HG03175 (cell line): ENCODE data around the gene APPL1.
"Not testable (repeated sequence)": the region's sequence is repeated elsewhere in the genome, so short reads cannot be mapped to it uniquely, and the experiment has no call there.

Source experiments
- ATAC-seq: cut with Tn5 transposase; IDR thresholded peaks from one replicate; pipeline ENCODE4 v1.9.1; 2021; ENCODE audit warnings: mild to moderate bottlenecking, moderate library complexity; ENCODE audit not compliant: unreplicated experiment

The APPL1 gene

DNA sequence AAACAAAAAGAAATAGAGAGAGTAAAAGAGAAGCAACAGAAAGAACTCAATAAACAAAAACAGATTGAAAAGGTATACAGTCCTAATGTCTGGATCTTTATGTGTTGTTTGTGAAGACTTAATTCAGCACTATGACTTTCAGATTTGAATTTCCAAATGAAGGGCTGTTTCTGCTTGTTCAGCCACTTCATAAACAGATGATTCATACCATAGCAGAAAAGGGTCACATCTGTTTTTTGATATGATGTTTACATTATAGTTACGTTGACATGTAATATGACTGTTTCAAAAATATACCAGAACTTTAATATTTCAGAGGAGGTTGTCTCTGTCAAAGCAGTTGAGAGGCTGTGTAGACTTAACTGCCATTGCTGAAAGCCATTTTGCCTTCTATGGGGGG lies 40.9 kb downstream of the APPL1 start:
- ATAC-seq, result no peak

DNA sequence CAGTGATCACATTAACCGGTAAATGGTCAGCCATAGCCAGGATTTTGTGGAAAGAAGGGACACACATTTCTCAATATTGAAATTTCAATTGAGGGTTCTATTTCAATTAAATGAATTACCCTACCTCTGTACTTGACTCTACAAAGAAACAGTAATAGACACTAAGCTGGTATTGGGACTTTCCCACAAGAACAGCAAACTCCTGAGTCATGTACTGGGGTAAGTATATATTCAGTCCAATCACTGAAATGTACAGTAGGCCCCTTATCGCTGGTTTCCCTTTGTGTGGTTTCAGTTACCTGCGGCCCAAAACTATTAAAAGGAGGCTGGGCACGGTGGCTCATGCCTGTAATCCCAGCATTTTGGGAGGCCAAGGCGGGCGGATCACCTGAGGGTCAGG lies 47.3 kb downstream of the APPL1 start:
- ATAC-seq, result no peak

DNA sequence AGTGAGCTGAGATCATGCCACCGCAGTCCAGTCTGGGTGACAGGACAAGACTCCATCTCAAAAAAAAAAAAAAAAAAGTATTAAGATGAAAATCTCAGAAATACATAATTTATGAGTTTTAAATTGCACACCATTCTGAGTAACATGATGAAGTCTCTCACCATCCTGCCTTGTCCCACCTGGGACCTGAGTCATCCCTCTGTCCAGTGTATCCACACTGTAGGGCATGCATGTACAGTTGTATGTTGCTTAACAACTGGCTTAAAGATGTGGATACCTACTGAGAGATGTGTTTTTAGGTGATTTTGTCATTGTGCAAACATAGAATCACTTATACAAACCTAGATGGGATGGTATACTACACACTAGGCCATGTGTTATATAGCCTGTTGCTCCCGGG lies 47.9 kb downstream of the APPL1 start:
- no peak for ATAC-seq

GRCh38 chr3:57278237-57278636 lies 50.7 kb downstream of the APPL1 start:
- ATAC-seq, result no peak

DNA sequence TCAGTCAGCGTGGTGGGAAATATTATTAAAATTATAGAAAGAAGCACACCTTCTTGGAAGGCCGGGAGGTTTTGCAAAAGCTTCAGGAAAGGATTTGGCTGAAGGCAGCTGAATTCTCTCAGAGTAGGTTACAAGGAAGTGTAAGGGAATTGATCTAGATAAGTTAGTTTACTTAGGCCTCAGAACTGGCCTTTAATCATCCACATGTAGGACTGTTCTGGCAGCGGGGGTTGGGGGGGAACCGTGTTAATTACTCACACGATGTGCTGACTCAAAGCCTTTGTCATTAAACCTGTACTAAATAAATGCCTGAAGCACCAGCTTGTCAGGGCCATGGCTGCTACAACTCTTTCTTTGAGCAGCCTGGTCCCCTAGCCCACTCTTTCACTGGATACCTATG lies 52.2 kb downstream of the APPL1 start:
- ATAC-seq, result no peak

- ATAC-seq, result no peak
These were observed 54.2 kb downstream of the APPL1 start for GRCh38 chr3:57281715-57282114.

DNA sequence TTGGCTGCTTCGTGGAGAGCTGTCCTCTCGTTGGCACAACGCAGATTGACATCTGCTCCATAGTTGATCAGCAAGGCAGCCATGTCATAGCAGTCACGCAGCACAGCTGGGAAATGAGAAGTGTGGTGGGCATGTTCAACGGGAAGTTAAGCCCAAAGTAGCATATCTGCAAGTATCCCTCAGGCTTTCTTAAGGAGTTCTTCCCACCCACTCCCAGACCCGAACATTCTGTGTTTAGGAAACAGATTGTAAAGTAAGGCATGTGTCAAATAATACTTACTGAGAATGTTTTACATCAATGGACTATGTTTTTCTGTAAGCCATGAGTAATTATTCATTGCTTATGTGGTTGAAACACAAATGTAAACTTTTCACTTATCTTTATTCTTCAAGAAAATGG lies 55.8 kb downstream of the APPL1 start:
- no peak for ATAC-seq

DNA sequence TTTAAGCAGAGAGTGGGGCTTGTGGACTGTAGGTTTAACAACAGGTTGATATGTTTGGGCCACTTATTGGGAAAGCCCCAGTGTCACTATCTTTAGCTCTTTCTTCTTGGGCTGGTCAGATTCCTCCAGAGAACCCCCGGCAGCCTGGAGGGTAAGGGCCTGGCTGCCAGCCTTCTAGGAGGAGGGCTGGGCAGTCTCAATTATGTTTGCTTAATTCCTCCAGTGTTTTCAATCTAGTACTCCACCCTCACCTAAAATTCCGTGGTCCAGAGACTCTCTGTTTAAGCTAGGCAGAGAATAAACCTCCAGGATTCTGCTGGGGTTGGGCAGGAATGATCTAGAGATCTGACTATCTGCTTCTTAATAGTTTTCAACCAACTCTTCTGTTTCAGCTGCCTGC lies 59.7 kb downstream of the APPL1 start:
- no peak for ATAC-seq

DNA sequence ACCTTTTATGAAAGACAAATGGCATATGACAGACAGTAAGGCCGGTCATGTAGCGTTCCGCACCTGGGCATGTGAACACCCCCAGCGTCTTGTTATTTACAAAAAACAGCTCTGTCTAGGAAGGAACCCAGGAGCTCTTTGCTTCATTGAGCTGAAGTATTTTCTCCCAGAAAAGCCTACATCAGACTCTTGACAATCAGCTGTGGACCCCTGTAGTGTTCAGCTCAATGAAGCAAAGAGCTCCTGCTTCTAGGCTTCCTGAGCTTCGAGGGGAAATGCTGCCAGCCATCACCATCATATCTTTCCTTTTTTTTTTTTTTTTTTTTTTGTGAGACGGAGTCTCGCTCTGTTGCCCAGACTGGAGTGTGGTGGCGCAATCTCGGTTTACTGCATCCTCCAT lies 60.9 kb downstream of the APPL1 start:
- ATAC-seq, result no peak

- no peak for ATAC-seq
These were observed 64.8 kb downstream of the APPL1 start, which contains the start of gene ASB14 for GRCh38 chr3:57292159-57292896. TSS of gene ASB14 (minus strand) at chr3:57292685. CDS start at chr3:57292033, 652 bp downstream.

DNA sequence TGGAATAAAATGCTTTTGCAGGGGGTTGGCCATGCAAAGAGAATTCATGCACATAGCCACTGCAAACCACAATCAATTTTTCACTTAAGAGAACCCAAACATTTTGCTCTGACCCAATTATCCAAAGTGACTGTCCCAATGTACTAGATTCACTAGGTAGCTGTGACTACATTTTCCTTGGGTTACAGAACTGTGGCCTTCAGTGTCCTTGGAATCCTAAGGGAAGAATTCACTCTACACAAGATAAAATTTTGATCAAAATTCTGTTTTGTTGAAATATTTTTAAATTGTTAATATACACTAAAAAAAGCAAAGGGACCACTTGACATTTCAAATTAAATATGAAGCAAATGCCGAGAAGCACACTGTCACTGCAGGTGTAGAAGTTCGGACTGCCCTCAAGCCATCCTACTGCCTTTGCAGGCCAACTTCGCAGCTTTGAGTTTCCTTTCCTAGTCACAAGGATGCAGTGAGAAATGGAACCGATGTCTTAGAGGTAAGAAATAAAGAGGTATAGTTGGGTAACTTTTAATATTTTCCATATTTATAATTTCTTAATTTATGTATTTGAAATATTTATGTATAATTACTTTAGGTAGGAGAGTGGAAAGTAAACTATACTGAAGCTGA lies 65.5 kb downstream of the APPL1 start:
- no peak for ATAC-seq

DNA sequence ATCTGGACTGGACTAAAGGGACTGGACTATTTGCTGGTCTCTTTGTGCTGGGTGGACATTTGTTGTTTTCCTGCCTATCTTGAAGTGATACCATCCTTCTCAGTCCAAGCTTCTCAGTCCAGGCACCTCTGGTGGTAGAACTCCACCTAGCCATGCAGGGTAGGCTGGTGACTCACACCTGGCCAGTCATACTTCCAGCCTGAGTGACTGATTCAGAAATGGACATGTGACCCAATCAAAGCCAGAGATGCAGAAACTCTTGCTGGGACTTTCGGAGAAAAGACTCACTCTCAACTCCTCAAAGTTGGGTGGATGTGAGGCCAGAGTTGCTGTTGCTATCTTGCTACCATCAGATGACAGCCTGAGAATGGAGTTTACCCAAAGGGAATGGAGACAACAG lies 70.5 kb downstream of the APPL1 start:
- ATAC-seq, result no peak

DNA sequence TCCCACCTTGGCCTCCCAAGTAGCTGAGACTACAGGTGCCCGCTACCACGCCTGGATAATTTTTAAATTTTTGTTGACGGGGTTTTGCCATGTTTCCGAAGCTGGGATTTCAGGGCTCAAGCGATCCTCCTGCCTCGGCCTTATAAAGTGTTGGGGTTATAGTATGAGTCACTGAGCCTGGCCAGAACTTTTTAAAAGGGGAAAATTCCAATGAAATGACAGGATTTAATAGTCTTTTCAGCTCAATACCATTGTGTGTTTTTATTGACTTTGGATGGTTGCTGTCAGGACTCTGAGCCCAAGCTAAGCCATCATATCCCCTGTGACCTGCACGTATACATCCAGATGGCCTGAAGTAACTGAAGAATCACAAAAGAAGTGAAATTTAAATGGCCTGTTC lies 76.0 kb downstream of the APPL1 start:
- not testable (repeated sequence) for ATAC-seq

DNA sequence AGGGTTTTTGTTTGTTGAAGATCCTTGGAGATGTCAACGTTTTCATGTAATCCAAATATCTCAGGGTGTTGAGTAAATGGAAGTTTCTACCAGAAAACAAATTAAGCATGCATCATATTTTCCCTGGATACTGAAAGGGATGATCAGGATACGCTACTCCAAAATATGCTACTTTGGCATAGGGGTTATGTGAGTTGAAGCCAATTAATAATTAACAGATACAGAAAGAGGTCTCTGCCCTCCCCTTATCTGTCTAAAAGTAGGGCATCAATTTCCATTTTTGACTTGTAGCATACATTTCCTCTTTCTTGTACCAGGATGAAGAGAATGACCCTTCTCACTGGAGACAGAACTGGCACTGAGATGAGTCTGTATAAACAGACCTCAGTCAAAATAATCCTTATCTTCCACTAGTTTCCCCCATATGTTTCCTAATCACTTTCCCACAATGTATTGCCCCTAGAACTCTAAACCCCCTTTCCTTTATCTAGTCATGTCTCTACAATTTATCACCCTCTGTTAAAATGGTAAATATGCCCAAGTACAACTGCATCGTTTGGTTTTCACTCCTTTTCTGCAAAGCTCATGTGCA lies 82.3 kb downstream of the APPL1 start:
- no peak for ATAC-seq

DNA sequence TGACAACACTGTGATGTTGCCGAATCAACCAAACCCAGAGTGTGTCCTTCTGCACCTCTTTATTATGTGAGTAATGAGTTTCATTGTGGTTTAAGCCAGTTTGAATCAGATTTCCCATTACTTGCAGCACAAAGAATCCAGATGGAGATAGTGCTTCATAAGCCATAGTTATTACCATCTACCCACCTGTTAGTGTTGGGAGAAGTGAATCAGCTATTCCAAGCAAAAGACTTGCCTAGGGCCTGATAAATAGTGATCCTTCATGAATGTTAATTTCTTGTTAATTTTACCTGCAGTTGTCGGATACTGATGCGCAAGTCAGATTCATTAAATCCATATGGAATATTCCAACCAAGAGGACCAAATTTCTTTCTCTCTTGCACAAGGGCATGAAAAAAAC lies 86.7 kb downstream of the APPL1 start:
- no peak for ATAC-seq
